Activated CD8-positive, alpha-beta memory T cell treated with anti-CD3 and anti-CD28 coated beads for 36 hours (primary cell): ENCODE data around the gene GPC3. TPM values are rescaled to one million over a fixed set of nuclear protein-coding genes. Genes with fewer than 3 reads are reported as not detected.
"Not testable (repeated sequence)": the region's sequence is repeated elsewhere in the genome, so short reads cannot be mapped to it uniquely, and the experiment has no call there.

Experiments used
- CTCF ChIA-PET: fragments of 350-600 bp; sonication (Branson Sonifier 250); formaldehyde crosslinking; loops from one replicate; lab custom pipeline; 2021; ENCODE audit warnings: antibody characterized with exemption; lab: Charles Lee
- POLR2A ChIA-PET: fragments of 350-600 bp; sonication (Branson Sonifier 250); formaldehyde crosslinking; loops from one replicate; lab custom pipeline; 2021; ENCODE audit warnings: antibody characterized with exemption; lab: Charles Lee
- total RNA-seq, 2 experiments: library from RNA; stranded (reverse); gene quantifications; one replicate each; pipeline ENCODE4 v1.2.3, GENCODE V29; 2021

GPC3 gene
- total RNA-seq, 2 experiments from 2014 or later: not detected

DNA sequence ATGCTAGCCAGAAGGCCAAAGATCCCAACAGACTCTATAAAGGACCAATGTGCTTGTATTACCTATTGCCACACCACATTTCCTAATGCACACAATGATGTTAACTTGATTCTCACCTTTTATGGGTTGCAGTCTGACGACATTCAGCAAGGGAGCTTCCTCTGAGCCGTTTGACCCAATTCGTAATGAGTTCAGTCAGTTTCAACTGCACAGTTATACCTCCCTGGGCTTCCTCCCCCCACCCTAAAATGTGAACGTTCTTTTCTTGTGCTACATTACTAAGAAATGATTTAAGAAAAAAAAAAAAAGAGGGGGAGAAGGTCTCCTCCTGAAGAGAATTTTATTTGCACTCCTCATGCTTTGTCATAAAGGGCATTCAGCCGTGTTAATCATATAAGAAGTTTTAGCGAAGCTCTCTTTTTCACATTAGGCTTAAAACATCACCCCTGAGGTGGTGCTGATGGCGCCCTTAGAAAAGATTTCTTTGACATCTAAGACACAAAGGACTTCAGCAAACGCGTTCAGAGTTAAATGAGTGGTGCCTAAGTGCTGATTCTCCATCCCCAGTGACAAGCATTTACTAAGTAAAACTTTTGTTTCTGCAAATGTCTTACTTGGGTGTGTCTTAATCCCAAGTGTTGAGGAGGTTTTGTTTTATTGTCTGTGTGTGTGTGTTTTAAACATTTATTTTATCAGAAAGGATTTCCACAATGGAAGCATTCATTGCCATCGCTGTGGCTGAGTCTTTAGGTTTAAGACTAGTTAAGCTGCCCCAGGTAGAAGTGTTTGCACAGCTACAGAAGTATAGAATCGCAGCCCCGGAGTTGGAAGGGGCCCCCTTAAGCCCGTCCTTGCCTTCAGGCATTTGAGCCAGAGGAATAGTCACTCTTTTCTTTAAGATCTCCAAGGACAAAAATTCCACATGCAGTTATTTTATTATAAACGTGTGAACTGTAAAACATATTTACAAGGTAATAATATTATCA is 15.2 kb upstream of the GPC3 start:
- ChIA-PET CTCF (no interaction called here), POLR2A (no interaction called here)

DNA sequence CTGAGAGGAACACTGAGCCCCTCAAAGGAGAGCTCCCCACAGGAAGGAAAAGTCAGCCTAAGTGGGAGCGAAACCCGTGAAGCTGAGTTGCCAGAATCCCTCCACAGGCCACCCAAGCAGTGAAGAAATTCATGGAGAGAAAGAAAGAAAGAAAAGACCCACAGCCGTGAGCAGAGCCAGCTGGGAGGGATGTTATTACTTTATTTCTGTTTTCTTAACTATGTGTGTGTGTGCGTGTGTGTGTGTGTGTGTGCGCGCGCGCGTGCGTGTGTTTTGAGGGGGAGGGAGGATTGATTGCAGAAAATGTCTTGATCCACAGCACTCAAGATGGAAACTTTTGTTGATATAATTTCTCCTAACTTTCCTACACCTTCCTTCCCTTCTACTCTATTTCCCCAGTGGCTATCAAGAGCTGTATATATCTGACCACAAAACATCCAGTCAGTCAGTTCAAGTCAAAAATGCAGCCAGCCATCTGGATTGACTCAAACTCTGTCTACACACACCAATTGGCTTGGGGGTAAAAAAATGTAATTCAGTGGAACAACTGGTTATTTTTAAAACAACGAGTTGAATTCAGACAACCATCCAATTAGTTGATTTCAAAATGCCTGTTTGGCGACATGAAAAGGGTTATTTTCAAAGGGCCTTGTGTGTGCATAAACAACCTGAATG is 13.8 kb upstream of the GPC3 start:
- POLR2A ChIA-PET: no interaction called here
- CTCF ChIA-PET: no interaction called here

- CTCF ChIA-PET: no interaction called here
- POLR2A ChIA-PET: no interaction called here
Observed at GRCh38 chrX:133995759-133996158, 10.4 kb upstream of the GPC3 start.

DNA sequence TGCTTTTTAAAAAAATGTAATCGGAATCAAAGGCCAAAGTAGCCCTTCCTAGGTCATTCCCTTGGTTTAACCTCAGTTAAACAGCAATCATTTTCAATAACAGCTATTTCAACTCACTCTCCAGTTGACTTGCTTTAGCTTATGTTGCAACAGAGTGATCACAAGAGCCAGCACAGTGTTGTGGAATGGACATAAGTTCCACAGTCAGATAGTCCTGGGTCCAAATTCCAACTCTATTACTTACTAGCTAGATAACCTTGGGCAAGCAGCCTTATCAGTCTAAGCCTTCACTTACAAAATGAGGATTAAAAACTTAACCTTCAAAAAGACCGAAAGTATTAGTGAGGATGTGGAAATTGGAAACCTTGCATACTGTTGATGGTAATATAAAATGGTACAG is 9.2 kb upstream of the GPC3 start:
- ChIA-PET POLR2A (no interaction called here), CTCF (no interaction called here)

GRCh38 chrX:133992882-133993281 is 7.5 kb upstream of the GPC3 start:
- CTCF ChIA-PET: no interaction called here
- POLR2A ChIA-PET: no interaction called here

- ChIA-PET POLR2A (no interaction called here), CTCF (no interaction called here)
Observed at GRCh38 chrX:133991814-133992213, 6.4 kb upstream of the GPC3 start.

GRCh38 chrX:133991057-133991456 is 5.7 kb upstream of the GPC3 start:
- POLR2A ChIA-PET, CTCF ChIA-PET: not testable (repeated sequence)

- ChIA-PET POLR2A (no interaction called here), CTCF (no interaction called here)
Observed at GRCh38 chrX:133989993-133990392, 4.6 kb upstream of the GPC3 start.

- ChIA-PET POLR2A (no interaction called here), CTCF (no interaction called here)
Observed at GRCh38 chrX:133989490-133989889, 4.1 kb upstream of the GPC3 start.

- ChIA-PET POLR2A (no interaction called here), CTCF (no interaction called here)
Observed at GRCh38 chrX:133988010-133988409, 2.6 kb upstream of the GPC3 start.

DNA sequence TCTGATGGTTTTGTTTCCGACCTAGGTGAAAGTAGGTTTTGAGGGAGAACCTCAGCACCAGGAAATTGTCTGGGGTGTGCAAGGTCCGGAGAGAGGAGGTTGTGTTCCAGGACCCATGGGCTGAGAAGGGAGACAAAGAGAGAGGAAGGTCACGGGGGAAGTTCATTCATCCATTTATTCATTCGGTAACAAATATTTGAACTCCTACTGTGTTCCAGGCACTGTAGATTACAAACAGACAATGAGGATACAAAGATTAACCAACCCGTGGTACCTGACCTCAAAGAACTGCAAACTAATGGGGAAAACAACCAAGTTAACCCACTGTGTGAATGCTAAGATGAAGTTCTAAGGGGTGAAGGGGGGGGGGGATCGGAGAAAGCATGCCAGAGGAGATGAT is 1.8 kb upstream of the GPC3 start:
- CTCF ChIA-PET: no interaction called here
- POLR2A ChIA-PET: no interaction called here

DNA sequence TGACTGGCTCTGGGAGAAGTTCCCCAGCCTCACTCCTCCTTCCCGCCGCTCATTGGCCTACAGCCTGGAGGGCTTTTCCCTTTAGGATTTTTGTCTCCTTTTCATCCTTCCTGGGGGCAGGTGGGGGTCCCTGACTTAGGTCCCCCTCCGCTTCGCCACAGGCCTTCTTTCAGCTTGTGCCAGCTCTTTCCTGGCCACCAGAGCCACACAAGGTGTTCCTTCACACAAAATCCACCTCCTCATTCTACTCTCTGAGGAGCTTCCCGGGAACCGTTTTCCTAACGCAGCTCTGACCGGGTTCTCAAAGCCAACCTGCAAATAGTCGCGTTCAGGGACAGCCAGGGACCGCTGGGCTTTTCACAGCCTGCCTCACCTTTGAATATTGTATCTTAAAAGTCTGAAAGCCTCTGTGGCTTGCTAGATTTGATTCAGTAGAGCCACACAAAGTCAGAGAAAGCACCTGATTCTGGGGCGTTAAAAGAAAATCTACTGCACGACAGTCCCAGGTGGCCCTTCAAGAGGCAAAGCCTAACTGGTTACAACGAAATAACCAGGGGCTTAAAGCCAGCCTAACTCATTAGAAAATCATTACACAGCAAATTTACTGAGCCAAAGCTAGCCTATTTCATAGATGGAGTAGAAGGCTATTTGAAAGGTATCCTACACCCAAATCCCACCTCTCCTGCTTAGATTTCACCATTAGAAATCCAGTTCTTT is 731 bp upstream of the GPC3 start:
- CTCF ChIA-PET: no interaction called here
- POLR2A ChIA-PET: no interaction called here

DNA sequence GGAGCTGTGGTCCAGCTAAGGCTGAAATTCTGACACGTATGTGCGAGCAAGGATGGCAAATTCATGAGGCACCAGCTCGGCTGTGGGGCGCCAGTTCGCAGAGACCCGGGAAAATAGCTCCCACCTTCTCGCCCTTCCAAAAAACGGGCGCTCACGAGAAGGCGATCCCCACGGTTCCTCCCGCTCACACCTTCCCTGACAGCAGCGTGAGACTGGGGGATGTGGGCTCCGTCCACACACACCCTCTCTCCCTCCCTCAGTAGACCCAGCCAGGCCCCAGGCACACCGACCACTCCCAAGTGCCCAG is 584 bp downstream of the GPC3 start:
- ChIA-PET POLR2A (no interaction called here), CTCF (no interaction called here)

DNA sequence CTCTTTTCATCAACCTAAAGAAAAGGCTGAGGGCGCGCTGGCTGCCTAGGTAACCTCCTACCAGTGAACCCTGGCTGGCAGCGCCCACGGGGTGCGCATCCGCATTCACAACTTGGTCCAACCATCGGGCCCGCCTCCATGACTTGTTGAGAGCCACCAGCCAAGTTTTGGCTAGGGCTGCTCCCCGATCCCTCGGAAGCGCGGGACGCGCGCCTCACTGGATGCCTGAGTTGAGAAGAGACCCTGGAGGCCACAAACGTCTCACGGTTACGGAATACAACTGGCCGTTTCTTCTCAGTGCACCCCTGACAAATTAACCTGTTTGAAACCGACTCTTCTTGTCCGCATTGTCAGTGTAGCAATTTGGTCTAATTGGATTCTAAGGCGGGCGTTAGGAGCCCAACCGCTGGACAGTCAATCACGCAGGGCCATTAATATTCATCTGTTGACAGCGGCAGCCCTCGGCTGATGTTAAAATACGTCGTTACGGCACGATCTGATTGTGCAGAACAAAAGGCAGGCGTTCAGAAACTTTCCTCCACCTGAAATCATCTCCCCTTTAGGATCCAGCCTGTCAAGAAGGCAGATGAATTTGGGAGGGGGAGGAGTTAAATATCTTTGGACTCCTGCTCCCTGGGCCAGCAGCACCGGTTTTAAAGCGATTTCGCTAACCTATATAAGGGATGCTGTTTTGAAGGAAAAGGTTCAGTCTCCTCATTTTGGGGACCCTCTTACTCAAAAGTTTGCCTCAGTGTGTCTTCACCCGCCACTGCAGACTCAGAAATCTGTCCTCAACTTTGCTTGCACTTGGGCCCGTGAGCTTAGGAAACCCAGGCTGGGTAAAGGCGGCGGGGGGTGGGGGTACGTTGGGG is 1.2 kb downstream of the GPC3 start:
- CTCF ChIA-PET: no interaction called here
- POLR2A ChIA-PET: no interaction called here

DNA sequence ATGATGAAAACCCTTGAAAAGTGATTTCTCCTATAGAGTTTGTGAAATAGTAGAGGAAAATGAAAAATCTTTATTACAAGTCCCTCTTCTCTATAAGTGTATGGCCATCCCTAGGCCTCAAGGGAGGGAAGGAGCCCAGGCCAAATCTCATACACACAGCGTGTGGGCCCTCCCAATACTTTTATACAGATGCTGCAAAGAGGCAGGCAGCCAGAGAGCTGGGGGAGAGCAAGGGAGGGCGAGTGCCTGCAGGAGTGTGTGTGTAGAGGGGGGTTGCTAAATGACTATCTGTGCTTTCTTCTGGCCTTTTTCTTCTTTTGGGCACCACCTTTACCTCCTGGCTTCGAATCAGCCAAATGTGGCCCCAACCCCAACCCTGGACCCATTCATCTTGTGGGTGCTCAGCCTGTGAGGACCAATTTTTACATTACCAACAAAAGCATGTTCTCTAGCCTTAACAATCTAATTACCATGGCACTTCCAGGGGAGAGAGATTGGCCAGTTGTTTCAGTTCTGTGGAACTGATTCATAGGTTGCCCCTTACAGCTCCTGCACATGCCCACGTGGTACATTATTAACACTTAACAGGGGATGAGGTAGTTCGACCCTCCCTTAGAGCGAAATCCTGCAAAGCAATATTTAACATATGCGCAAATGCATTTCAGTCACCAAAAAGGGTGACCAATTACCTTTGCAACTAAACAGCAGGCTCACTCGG is 2.0 kb downstream of the GPC3 start:
- ChIA-PET POLR2A (no interaction called here), CTCF (no interaction called here)

DNA sequence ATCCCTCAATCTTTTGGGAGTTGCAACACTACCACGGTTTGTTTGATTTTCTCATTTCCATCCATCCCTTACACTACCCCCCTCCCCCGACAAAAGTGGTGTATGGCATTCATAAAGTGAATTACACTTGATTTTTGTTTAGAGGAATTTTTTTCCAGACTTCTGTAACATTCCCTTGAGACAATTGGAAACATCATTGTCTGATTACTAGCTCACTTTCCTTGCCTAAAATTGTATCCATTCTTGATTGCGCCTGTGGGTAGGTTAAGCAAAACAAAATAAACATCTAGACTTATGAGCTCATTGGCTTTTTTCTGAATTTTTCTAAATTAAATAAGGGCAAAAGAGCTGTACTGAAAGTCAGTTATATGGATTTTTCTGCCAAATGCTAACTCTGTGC is 3.5 kb downstream of the GPC3 start:
- ChIA-PET CTCF (no interaction called here), POLR2A (no interaction called here)

DNA sequence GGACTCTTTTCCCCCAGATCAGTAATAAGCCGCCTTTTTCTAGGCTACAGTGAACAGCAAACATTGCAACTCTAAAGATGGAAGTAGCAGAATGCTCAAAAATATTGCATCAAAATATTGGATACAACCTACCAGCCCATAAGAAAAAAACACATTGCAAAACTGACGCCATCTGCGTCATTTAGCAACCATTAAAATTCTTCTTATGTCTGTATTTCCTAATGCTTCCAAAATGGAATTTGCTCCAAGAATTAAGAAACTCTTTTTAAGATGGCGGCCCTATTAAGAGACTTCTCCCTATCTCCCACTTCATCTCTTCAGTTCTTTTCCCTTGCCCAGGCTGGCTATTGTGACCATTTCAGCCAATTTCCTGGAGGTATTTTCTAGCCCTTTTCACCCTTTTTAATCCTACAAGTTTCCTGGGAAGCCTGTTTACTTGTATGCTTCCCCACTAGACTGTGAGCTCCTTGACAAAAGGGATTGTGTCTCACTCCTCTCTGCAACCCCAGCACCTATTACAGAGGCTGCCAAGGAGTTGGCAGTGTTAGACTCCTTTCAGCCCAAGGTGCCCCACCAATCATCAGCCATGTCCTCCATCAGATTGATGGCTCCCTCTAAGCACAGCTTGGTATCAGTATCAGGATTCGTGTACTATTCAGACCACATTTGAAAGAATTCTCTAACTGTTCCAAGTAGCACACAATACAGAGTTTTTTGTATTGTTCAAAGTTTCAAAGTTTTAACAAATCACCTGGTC is 4.4 kb downstream of the GPC3 start:
- ChIA-PET CTCF (no interaction called here), POLR2A (no interaction called here)

DNA sequence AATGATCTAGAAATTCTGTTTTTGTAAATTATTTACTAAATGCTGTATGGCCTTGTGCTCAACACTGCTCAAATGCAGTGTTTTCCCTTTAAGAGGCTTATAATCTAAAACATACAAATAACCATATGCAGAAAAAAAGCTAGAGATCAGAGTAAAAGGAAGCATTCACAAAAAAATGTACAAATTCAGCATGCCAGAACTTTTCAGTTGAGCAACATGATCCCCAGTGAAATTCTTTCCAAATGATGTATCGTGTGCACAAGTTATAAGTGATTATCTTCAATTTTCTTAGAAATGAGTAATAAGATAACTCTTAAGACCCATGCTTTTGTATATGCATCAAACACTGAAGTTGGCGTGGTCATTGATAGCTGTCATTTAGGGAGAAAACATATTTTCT is 5.0 kb downstream of the GPC3 start:
- CTCF ChIA-PET: no interaction called here
- POLR2A ChIA-PET: no interaction called here
